Subcutaneous abdominal adipose tissue (tissue), 5 donors: Measurements from ENCODE around the gene DNAJB2.

Source experiments
- H3K27ac ChIP-seq: one replicate; pipeline ENCODE4 v1.7.0; 2013; ENCODE audit warnings: low read depth, mild to moderate bottlenecking, inconsistent platforms, low read length, moderate library complexity
- H3K27me3 ChIP-seq, 5 donors: one replicate each; pipeline ENCODE4 v1.7.0; 2013; ENCODE audit warnings: low read length in 5 of 5, inconsistent platforms in 1 of 5; ENCODE audit not compliant: control insufficient read depth in 5 of 5, insufficient read depth in 4 of 5
- H3K36me3 ChIP-seq, 5 donors: one replicate each; pipeline ENCODE4 v1.7.0; 2013; ENCODE audit warnings: low read length in 5 of 5; ENCODE audit not compliant: control insufficient read depth in 5 of 5, insufficient read depth in 5 of 5
- H3K4me1 ChIP-seq, 5 donors: one replicate each; pipeline ENCODE4 v1.7.0; 2013; ENCODE audit warnings: low read length in 5 of 5, mild to moderate bottlenecking in 3 of 5, moderate library complexity in 1 of 5; ENCODE audit not compliant: control insufficient read depth in 5 of 5, insufficient read depth in 5 of 5
- H3K4me3 ChIP-seq, 5 donors: one replicate each; pipeline ENCODE4 v1.7.0; 2013; ENCODE audit warnings: low read length in 5 of 5, low read depth in 1 of 5
- H3K9ac ChIP-seq, 5 donors: one replicate each; pipeline ENCODE4 v1.7.0; 2013; ENCODE audit warnings: low read length in 5 of 5, mild to moderate bottlenecking in 4 of 5, moderate library complexity in 3 of 5
- H3K9me3 ChIP-seq, 5 donors: one replicate each; pipeline ENCODE4 v1.7.0; 2013; ENCODE audit warnings: low read length in 5 of 5; ENCODE audit not compliant: control insufficient read depth in 5 of 5
- donor health status: healthy.
- donor health status: healthy.
- donor health status: healthy.
- donor health status: healthy.
- donor health status: healthy.

The DNAJB2 gene

DNA sequence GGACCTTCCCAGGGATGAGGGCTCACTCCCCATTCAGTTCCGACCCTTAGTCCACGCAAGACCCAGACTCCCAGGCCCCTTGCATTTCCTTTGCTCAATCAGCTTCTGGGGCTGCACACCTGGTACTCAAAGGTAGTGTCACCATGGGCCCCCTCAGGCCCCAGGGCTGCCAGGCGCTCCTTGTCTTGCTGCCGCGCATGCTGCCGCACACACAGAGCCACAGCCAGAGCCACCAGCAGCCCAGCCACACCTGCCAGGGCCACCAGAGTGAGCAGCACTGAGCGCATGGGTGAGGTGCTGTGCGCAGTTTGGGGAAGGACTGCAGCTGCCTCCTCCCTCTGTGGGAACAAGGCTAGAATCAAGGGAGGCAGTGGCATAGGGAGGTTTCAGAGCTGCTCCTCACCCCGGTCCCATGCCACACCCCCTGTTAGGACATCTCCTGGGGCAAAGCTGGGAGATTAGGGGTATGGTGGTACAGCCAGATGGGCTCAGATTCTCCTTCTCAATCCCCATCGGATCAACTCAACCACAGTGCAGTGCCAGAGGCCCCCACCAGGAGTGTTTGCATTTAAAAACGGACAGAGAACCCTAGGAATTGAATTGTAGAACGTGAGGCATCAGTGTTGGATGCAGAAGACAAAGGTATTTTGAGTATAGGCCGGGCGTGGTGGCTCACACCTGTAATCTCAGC is 18.7 kb downstream of the DNAJB2 start:
- H3K4me1 ChIP-seq = peaks cover 0 to 24% (median 16%) of the 10 kb centered on the region in 5 donors
- H3K9me3 ChIP-seq = no peaks in the 10 kb centered on the region
- H3K27ac ChIP-seq = no peak overlapping the region
- no peak overlapping the region for H3K4me3 ChIP-seq
- peaks cover 0 to 26% (median 22%) of the 10 kb centered on the region in 5 donors for H3K27me3 ChIP-seq
- no peaks in the 10 kb centered on the region for H3K36me3 ChIP-seq
- no peak overlapping the region for H3K9ac ChIP-seq

DNA sequence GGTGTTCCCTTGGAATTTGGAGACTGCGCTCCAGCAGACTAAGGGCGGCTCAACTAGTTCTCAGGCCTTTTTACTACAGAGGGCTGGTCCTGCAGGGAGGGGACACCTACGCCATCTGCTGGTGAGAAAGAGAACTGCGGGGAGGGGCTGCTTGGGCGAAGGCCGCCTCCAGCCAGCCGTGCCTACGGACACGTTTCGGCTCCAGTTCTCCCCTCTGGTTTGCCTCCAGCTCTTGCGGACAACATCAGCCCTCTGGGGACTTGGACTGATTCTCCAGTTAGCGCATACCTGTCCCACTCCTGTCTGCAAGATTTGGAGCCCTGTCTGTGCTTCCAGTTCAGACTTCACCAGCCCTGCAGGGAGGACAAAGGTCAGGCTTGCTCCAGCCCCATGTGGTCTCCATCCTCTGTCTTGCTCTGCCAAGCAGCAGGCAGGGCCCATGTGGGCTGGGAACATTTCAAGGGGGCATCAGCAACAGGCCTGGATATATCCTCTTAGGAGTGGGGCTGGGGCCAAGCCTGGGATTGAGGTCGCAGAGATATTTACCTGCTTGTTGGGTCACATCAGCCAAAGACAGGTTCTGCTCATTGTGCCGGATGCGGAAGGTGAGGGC is 19.7 kb downstream of the DNAJB2 start:
- H3K9me3 ChIP-seq = no peaks in the 10 kb centered on the region
- H3K4me1 ChIP-seq = peaks cover 0 to 21% (median 16%) of the 10 kb centered on the region in 5 donors
- no peak overlapping the region for H3K4me3 ChIP-seq
- H3K27ac ChIP-seq = no peak overlapping the region
- no peak overlapping the region for H3K9ac ChIP-seq
- H3K36me3 ChIP-seq = no peaks in the 10 kb centered on the region
- H3K27me3 ChIP-seq = peaks cover 0 to 29% (median 22%) of the 10 kb centered on the region in 5 donors

DNA sequence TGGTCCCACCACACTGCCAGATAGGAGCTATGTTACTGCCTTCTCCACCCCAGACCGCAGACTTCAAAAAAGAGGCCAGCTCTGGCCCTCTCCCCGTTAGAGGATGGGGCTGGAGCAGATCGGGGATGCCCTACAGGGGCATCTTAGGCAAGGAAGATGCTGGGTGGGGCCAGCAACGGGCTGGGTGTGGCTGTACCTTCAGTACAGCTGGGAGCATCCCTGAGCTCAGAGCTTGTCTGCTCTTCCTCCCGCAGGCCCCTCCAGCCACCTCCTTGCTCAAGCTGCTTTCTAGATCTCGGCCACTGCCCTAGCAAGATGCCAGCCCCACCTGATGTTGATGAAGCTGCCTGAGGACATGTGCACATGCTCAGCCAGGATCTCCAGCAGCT is 20.2 kb downstream of the DNAJB2 start:
- H3K4me1 ChIP-seq = peaks cover 0 to 16% (median 11%) of the 10 kb centered on the region in 5 donors
- H3K4me3 ChIP-seq = no peak overlapping the region
- no peaks in the 10 kb centered on the region for H3K36me3 ChIP-seq
- no peaks in the 10 kb centered on the region for H3K9me3 ChIP-seq
- H3K27me3 ChIP-seq = peaks cover 0 to 29% (median 22%) of the 10 kb centered on the region in 5 donors
- H3K9ac ChIP-seq = no peak overlapping the region
- no peak overlapping the region for H3K27ac ChIP-seq

DNA sequence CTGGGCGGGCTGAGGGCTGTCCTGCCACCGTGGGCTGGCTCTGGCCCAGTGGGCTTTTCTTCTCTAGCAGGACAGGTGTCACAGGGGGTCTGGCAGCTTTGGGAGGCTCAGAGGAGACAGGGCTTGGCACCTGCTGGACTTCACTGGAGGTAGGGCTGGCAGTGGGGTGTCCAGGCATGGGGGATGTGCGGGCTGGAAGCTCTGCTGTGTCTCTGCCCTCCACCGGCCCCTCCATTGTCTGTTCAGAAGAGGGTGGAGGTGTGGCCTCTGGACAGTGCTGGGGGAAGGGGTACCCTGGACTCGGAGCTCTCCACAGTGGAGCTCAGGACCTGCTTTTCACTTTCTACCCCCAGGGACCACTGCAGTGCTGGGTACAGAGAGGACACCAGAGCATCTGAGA is 20.9 kb downstream of the DNAJB2 start:
- Histone ChIP-seq H3K4me3 (no peak overlapping the region), H3K9ac (no peak overlapping the region), H3K27me3 (peaks cover 0 to 29% (median 22%) of the 10 kb centered on the region in 5 donors), H3K9me3 (no peaks in the 10 kb centered on the region), H3K36me3 (no peaks in the 10 kb centered on the region), H3K4me1 (peaks cover 0 to 10% (median 6%) of the 10 kb centered on the region in 5 donors), H3K27ac (no peak overlapping the region)

DNA sequence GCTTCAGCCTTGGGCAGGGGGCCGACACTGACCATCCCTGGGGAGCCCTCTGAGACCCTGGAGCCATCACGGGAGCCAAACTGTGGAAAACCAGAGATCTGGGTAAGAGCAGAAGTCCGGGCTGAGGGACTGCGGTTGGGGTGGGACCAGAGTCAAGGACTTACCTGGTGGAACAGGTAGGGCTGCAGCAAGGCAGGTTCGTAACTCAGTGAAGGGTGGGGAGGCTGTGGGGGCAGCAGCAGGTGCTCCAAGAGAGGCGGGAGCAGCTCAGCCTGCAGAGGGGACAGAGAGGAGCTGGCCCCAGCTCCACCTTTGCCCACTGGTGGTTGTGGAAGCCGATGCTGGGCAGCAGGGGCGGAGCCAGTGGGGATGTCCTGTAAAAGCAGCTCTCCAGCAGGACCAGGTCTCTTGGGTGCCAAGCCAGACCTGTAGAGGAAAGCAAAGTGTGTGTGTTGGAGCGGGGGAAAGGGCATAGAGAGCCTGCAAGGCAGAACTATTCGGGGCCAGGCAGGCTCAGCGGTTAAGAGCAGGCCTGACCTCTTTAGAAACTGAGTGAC is 23.3 kb downstream of the DNAJB2 start:
- H3K9ac ChIP-seq = no peak overlapping the region
- peaks cover 0 to 5% (median 3%) of the 10 kb centered on the region in 5 donors for H3K4me1 ChIP-seq
- H3K36me3 ChIP-seq = no peaks in the 10 kb centered on the region
- no peak overlapping the region for H3K27ac ChIP-seq
- H3K4me3 ChIP-seq = no peak overlapping the region
- no peaks in the 10 kb centered on the region for H3K9me3 ChIP-seq
- peaks cover 0 to 32% (median 22%) of the 10 kb centered on the region in 5 donors for H3K27me3 ChIP-seq

DNA sequence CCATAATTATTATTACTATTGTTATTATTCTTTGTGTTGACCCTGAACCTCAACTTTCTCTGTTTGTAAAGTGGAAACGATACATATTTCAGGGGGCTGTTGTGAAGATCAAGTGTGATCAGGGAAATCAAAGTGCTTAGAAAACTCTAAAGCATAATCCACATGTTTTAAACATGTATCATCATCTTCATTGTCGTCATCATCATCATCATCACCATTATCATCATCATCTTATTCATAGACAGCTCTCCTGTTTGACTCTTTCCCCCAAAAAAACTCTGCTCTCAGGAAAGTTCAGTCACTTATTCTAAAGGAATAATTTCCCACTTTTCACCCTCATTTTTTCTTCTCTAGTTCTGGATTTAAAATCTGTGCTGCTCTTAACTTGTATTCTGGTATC is 25.1 kb downstream of the DNAJB2 start:
- no peaks in the 10 kb centered on the region for H3K9me3 ChIP-seq
- H3K27me3 ChIP-seq = peaks cover 0 to 38% (median 31%) of the 10 kb centered on the region in 5 donors
- H3K36me3 ChIP-seq = no peaks in the 10 kb centered on the region
- peaks cover 0 to 5% (median 0%) of the 10 kb centered on the region in 5 donors for H3K4me1 ChIP-seq
- no peak overlapping the region for H3K9ac ChIP-seq
- H3K27ac ChIP-seq = no peak overlapping the region
- H3K4me3 ChIP-seq = no peak overlapping the region

DNA sequence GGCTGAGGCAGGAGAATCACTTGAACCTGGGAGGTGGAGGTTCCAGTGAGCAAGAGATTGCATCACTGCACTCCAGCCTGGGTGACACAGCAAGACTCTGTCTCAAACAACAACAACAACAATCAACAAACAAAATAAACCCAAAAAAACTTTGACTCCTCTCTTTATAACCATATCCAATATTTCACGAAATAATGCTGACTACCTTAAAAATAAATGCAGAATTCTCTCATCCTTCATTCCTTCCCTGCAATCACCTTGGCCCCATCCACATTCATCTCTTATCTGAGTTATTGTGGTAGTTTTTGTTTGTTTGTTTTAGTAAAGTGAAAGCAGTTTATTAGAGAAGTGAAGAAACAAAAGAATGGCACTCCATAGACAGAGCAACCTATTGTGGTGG is 26.9 kb downstream of the DNAJB2 start:
- no peak overlapping the region for H3K4me3 ChIP-seq
- no peak overlapping the region for H3K27ac ChIP-seq
- H3K4me1 ChIP-seq = peaks cover 0 to 5% (median 0%) of the 10 kb centered on the region in 5 donors
- H3K9ac ChIP-seq = no peak overlapping the region
- H3K9me3 ChIP-seq = no peaks in the 10 kb centered on the region
- H3K27me3 ChIP-seq = peaks cover 0 to 39% (median 34%) of the 10 kb centered on the region in 5 donors
- H3K36me3 ChIP-seq = no peaks in the 10 kb centered on the region

DNA sequence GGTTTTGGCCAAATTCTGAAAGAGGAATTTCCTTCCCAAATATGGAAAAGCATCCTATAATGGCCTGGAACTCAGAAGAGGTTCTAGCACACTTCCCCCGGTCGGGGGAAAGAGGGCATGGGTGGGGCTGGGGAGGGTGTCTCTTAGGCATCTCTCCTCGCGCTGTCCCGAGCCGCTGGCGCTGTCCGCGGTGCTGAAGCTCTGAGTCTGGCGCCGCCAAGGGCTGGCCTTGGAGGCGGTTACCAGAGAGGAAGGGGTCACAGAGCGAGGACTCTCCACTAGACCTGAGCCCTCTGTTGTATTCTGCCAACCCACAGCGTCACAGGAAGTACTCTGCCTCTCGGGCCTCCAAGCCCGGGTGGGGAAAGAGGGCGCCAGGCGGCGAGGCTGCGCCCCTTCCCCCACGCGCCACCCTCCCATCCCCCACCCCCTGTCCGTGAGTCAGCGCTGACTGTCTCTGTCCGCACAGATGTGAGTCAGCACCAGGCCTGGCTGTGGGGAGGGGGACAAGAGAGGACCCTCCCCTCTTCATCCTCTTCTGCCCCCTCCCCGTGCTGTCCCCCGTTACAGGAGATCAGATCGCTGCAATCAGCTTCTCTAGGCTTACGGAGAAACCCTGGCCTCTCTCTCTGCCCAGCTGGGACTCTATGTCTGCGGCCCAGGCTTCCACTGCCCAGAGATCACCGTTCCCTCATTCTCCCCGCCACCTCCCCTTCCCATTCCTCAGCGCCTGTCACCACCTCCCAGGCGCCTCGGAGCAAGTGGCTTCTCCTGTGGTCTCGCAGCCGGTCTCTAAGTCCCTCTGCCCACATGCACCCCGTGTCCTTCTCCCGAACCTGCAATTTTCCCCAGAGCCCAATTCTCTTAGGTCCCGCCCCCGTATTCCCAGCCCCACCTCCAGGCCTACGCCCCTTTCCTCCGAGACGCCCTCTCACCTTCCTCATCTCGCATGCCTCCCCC is 29.3 kb downstream of the DNAJB2 start:
- Histone ChIP-seq H3K36me3 (no peaks in the 10 kb centered on the region), H3K4me3 (no peak overlapping the region), H3K27ac (no peak overlapping the region), H3K4me1 (peaks cover 0 to 5% (median 0%) of the 10 kb centered on the region in 5 donors), H3K27me3 (peaks cover 0 to 29% (median 21%) of the 10 kb centered on the region in 5 donors), H3K9me3 (no peaks in the 10 kb centered on the region), H3K9ac (no peak overlapping the region)

DNA sequence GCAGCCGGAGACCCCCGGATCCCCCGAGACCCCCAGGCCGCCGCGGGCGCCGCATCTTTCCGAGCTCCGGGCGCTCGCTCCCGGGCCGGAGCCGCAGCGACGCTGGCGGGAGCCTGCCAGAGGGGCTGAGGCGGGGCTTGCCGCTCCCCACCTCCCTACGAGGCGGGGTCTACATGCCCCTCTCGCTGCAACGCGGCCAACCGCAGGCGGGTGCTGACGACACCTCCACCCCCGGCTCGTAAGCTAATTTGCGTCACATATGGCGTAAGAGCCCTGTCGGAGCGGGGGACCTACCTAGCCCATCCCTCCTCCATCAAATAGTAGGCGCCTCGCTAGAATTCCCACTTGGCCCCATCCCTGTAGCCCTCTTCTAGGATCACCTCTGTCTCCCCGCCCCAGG is 30.1 kb downstream of the DNAJB2 start, which contains the start of gene PTPRN:
PTPRN (minus strand) TSS at position 124 of the 400 bp plus-strand sequence; CDS start at position 55, 69 bp downstream.
- no peak within 1 kb of the TSS for H3K9ac ChIP-seq

More for the DNA sequence above, 30.1 kb downstream of the DNAJB2 start, which contains the start of gene PTPRN:
- H3K4me3 ChIP-seq = no peak within 1 kb of the TSS
- no peak within 1 kb of the TSS for H3K27ac ChIP-seq
- peaks cover 0 to 5% (median 0%) of the 10 kb centered on the region in 5 donors for H3K4me1 ChIP-seq
- H3K36me3 ChIP-seq = no peaks in the 10 kb centered on the region
- H3K27me3 ChIP-seq = peaks cover 0 to 24% (median 21%) of the 10 kb centered on the region in 5 donors
- H3K9me3 ChIP-seq = no peaks in the 10 kb centered on the region
